K562 (cell line): ENCODE results near the gene HIP1R. TPM values are rescaled to one million over a fixed set of nuclear protein-coding genes. Genes with fewer than 3 reads are reported as not detected.
A peak's percentile ranks its signal among the peaks of the same experiment; 100 is the strongest.

Source experiments
- CREM ChIP-seq: IDR thresholded peaks from 2 replicates; pipeline ENCODE4 v1.6.1; 2014; ENCODE audit warnings: antibody characterized with exemption, low read depth
- HINFP ChIP-seq: fragments of 450-650 bp; conservative IDR thresholded peaks from 2 replicates; pipeline ENCODE4 v1.6.1; 2016; ENCODE audit warnings: missing genetic modification characterization, low read depth, mild to moderate bottlenecking, control low read depth, missing compliant biosample characterization
- JUN ChIP-seq, 2 experiments: sonication (generic) in 1 of 2; formaldehyde crosslinking in 1 of 2; IDR thresholded peaks; 2 replicates each; pipeline versions ENCODE4 v1.6.1 to v1.8.0; 2012 to 2022; ENCODE audit warnings: borderline replicate concordance in 2 of 2, mild to moderate bottlenecking in 2 of 2, improper control_type of control experiment in 1 of 2, low read depth in 1 of 2, low read length in 1 of 2, missing genetic modification reagents in 1 of 2
- KAT7 ChIP-seq: sonication (generic); formaldehyde crosslinking; IDR thresholded peaks from 2 replicates; pipeline ENCODE4 v1.8.0; 2022; ENCODE audit warnings: missing genetic modification reagents, mild to moderate bottlenecking, borderline replicate concordance
- KDM1A ChIP-seq, 2 experiments: fragments of 450-650 bp; IDR thresholded peaks; 2 replicates each; pipeline ENCODE4 v1.6.1; 2016; ENCODE audit warnings: mild to moderate bottlenecking in 2 of 2
- KDM5B ChIP-seq: fragments of 200-600 bp; sonication (generic); IDR thresholded peaks from 2 replicates; pipeline ENCODE4 v1.6.1; 2012; ENCODE audit warnings: low read depth, mild to moderate bottlenecking, moderate library complexity, low read length, control low read depth, inconsistent platforms; ENCODE audit not compliant: insufficient replicate concordance
- MEIS2 ChIP-seq: fragments of 450-650 bp; IDR thresholded peaks from 2 replicates; pipeline ENCODE4 v1.6.1; 2014; ENCODE audit warnings: mild to moderate bottlenecking; ENCODE audit not compliant: partially characterized antibody
- MTA3 ChIP-seq: fragments of 450-650 bp; formaldehyde crosslinking; IDR thresholded peaks from 2 replicates; pipeline ENCODE4 v1.6.1; 2017; ENCODE audit warnings: mild to moderate bottlenecking, borderline replicate concordance
- SRSF7 ChIP-seq: fragments of 200-400 bp; formaldehyde crosslinking; optimal IDR thresholded peaks from 2 replicates; pipeline ENCODE3; 2017; ENCODE audit warnings: mild to moderate bottlenecking, low read depth, low read length
- ZBTB12 ChIP-seq: fragments of 250-450 bp; sonication (Bioruptor Pico); IDR thresholded peaks from 2 replicates; pipeline ENCODE4 v1.4.0; 2020
- ZFX ChIP-seq: sonication (generic); formaldehyde crosslinking; IDR thresholded peaks from 2 replicates; pipeline ENCODE4 v1.8.0; 2022; ENCODE audit warnings: mild to moderate bottlenecking, missing genetic modification reagents, moderate library complexity
- ZNF311 ChIP-seq: fragments of 250-450 bp; sonication (Bioruptor Pico); IDR thresholded peaks from 2 replicates; pipeline ENCODE4 v1.4.0; 2020; ENCODE audit warnings: mild to moderate bottlenecking, moderate library complexity
- polyA plus RNA-seq, 8 experiments: library from polyadenylated mRNA; depleted of rRNA in 4 of 8; stranded (reverse) in 5 of 8; unstranded in 3 of 8; fragments of >200 nt; fragmentation: Nextera tagmentation in 2 of 8; fragmentation: Illumina TruSeq in 1 of 8; extraction: Ambion mirVana in 2 of 8; extraction: Trizol in 1 of 8; gene quantifications; 2 replicates each; pipeline versions ENCODE4 v1.2.1 to v1.2.3, GENCODE V29; 2011 to 2014; ENCODE audit warnings: inconsistent platforms in 1 of 8, missing spikeins in 1 of 8
- total RNA-seq, 7 experiments: library from RNA; depleted of rRNA in 6 of 7; stranded (reverse); fragments of >200 nt in 6 of 7; fragmentation: Illumina TruSeq in 2 of 7; extraction: Trizol in 2 of 7; gene quantifications; 2 replicates each; pipeline versions ENCODE4 v1.2.1 to v1.2.3, GENCODE V29; 2011 to 2021; ENCODE audit warnings: low replicate concordance in 1 of 7
- TF ChIP-seq, protein P1 (sequence below): sonication (generic); formaldehyde crosslinking; IDR thresholded peaks from 2 replicates; pipeline ENCODE4 v1.8.0; 2022; ENCODE audit warnings: mild to moderate bottlenecking, missing genetic modification reagents
- TF ChIP-seq, protein P2 (sequence below): fragments of 450-650 bp; IDR thresholded peaks from 2 replicates; pipeline ENCODE4 v1.6.1; 2016; ENCODE audit warnings: mild to moderate bottlenecking
- TF ChIP-seq, protein P3 (sequence below): fragments of 250-450 bp; sonication (Bioruptor Pico); IDR thresholded peaks from 2 replicates; pipeline ENCODE4 v1.9.0; 2021; ENCODE audit warnings: mild to moderate bottlenecking

Gene HIP1R
- total and polyA plus RNA-seq, 9 of the 15 experiments (the other 6 are each of a cell fraction or from before 2014, with no cell fraction given), result 0.15 to 31.0 (median 14.2) TPM

DNA sequence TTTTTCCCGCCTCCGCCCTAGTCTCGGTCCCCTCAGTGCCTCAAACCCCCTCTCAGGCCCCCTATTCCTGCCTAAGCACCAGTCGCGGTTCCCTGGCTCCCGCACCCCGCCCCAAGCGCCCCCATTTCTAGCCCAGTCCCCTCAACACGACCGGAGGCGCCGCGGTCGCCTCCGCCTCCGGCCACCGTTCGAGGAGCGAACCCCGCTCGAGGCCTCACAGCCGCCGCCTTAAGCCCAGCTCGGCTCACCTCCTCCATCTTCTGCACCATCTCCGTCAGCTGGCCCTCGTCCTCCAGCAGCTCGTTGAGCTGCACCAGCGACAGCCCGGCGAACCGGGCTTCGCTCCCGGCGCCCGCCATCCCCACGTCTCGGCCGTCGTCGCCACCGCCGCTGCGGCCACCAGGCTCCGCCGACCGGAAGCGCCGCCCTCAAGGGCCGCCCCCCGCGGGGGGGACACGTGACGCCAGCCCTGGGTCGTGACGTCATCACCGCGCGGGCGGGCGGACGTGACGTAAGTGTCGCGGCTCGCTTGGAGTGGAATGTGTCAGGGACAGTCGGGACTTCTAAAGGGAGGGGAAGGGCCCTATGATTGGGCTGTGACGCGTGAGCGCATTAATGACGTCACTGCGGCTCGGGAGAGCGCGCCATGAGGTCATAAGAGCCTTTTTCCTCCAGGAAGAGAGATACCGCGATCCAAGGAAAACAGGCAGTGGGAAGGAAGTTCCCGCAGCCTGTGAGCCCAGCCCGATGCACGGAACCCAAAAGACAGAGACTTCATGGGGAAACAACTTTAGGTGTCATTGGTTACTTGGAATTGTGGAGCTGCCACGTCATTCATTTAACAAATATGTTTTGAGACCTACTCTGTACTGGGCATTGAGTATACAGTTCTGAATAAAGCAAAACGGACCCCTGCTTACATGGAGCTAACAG lies 60.7 kb downstream of the HIP1R start, which contains the start of gene VPS37B (continued):
- TF ChIP-seq, protein P1, sequence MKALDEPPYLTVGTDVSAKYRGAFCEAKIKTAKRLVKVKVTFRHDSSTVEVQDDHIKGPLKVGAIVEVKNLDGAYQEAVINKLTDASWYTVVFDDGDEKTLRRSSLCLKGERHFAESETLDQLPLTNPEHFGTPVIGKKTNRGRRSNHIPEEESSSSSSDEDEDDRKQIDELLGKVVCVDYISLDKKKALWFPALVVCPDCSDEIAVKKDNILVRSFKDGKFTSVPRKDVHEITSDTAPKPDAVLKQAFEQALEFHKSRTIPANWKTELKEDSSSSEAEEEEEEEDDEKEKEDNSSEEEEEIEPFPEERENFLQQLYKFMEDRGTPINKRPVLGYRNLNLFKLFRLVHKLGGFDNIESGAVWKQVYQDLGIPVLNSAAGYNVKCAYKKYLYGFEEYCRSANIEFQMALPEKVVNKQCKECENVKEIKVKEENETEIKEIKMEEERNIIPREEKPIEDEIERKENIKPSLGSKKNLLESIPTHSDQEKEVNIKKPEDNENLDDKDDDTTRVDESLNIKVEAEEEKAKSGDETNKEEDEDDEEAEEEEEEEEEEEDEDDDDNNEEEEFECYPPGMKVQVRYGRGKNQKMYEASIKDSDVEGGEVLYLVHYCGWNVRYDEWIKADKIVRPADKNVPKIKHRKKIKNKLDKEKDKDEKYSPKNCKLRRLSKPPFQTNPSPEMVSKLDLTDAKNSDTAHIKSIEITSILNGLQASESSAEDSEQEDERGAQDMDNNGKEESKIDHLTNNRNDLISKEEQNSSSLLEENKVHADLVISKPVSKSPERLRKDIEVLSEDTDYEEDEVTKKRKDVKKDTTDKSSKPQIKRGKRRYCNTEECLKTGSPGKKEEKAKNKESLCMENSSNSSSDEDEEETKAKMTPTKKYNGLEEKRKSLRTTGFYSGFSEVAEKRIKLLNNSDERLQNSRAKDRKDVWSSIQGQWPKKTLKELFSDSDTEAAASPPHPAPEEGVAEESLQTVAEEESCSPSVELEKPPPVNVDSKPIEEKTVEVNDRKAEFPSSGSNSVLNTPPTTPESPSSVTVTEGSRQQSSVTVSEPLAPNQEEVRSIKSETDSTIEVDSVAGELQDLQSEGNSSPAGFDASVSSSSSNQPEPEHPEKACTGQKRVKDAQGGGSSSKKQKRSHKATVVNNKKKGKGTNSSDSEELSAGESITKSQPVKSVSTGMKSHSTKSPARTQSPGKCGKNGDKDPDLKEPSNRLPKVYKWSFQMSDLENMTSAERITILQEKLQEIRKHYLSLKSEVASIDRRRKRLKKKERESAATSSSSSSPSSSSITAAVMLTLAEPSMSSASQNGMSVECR (CRISPR knock-in tag), result peak; percentile 75; the same call in 1 of the 2 replicates
- TF ChIP-seq KAT7 (CRISPR knock-in tag) (peak; percentile 76; the same call in 1 of the 2 replicates), ZNF311 (CRISPR knock-in tag) (peak; percentile 61; the same call in 1 of the 2 replicates), SRSF7 (no peak), ZFX (CRISPR knock-in tag) (peak; percentile 81), HINFP (tag) (peak; percentile 33; the same call in 1 of the 2 replicates), MTA3 (peak; percentile 100), KDM1A (IDR thresholded peaks at IDR 0.05) (peak; percentile 44 to 73; a peak in 3 of 4 replicates), CREM (peak; percentile 100), JUN (IDR thresholded peaks at IDR 0.05; ENCODE audit: borderline replicate concordance, low read depth, low read length) (peak; percentile 96), JUN (CRISPR knock-in tag; IDR thresholded peaks at IDR 0.05; ENCODE audit: borderline replicate concordance) (peak; percentile 61; the same call in 1 of the 2 replicates), MEIS2 (peak; percentile 52), ZBTB12 (CRISPR knock-in tag) (peak; percentile 100), KDM5B (peak; percentile 87)
- TF ChIP-seq, protein P2, sequence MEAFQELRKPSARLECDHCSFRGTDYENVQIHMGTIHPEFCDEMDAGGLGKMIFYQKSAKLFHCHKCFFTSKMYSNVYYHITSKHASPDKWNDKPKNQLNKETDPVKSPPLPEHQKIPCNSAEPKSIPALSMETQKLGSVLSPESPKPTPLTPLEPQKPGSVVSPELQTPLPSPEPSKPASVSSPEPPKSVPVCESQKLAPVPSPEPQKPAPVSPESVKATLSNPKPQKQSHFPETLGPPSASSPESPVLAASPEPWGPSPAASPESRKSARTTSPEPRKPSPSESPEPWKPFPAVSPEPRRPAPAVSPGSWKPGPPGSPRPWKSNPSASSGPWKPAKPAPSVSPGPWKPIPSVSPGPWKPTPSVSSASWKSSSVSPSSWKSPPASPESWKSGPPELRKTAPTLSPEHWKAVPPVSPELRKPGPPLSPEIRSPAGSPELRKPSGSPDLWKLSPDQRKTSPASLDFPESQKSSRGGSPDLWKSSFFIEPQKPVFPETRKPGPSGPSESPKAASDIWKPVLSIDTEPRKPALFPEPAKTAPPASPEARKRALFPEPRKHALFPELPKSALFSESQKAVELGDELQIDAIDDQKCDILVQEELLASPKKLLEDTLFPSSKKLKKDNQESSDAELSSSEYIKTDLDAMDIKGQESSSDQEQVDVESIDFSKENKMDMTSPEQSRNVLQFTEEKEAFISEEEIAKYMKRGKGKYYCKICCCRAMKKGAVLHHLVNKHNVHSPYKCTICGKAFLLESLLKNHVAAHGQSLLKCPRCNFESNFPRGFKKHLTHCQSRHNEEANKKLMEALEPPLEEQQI, result peak; percentile 72; the same call in 1 of the 2 replicates
- TF ChIP-seq, protein P3, sequence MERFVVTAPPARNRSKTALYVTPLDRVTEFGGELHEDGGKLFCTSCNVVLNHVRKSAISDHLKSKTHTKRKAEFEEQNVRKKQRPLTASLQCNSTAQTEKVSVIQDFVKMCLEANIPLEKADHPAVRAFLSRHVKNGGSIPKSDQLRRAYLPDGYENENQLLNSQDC (CRISPR knock-in tag), result peak; percentile 61; the same call in 1 of the 2 replicates
